Erythroblast (primary cell): ENCODE measurements around the gene LHX6.

ENCODE experiments used
- GATA1 ChIP-seq: IDR thresholded peaks from 2 replicates; pipeline ENCODE4 v1.6.1; 2011; ENCODE audit warnings: low read depth, mild to moderate bottlenecking, control low read depth, low read length, moderate library complexity
- POLR2A ChIP-seq: IDR thresholded peaks from 2 replicates; pipeline ENCODE4 v1.6.1; 2011; ENCODE audit warnings: mild to moderate bottlenecking, low read length

DNA sequence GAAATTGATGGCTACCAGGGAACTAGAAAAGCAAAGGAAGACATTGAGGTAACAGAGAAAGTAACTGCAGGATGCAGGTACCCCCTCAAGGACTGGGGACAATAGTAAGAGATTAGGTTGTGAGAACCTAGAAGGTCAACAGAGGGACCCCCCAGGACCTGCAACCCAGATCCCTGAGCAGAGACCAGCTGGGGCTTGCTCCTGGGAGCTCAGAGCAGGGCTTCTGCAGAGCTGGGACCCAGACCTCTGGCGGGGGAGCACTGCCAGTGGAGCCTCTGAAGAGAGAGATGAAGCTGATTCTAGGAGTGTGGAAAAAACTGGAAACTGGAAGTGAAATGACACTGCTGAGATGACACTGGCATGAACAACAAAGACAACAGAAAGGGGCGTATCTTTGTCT, 51.8 kb downstream of the LHX6 start:
- TF ChIP-seq POLR2A (no peak), GATA1 (no peak)
